Endometrium (tissue), 2 donors: ENCODE data around the gene AP2A2.

Experiments
- FAIRE-seq: peaks from 2 replicates; lab custom pipeline; 2012; peaks lifted over from hg19 to GRCh38; lab: Jason Lieb, UNC
- donor health status: control.
- donor health status: control.

The AP2A2 gene

DNA sequence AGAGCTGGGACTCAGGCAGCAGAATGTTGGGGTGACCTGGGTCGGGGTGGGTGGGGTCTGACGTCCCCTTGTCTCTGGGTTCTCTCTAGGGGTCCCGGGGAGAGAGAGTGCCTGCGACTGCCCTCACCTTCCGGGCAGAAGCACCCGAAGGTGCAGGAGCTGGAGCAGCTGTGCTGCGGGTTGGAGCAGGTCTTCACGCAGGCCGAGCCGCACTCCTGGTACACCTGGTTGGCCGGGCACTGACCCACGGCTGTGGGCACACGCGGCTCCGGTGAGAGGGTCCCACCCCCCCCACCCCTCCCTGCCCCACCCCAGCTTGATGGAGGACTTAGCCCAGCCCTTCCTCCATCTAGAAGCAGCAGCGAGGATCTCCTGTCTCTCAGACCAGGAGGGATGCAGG lies 104.4 kb downstream of the AP2A2 start:
- FAIRE-seq: no peak

DNA sequence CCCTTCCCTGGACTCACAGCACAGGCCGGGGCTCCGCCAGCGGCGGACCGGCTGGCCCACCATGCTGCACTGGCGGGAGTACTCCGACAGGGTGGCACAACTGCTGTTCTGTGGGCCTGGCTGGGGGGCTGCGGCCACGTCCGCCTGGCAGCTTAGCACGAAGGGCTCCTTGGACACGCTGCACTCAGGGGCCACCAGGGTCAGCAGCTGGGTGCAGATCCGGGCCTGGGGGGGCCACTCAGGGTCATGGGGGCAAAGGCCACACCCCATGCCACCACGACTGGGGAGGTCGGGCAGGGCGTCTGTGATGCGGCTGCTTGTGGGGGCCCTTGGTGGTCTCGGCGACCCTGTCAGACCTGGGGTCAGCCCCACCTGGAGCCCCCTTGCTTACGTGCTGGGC lies 104.9 kb downstream of the AP2A2 start:
- no peak for FAIRE-seq

- FAIRE-seq: no peak
These were observed 105.6 kb downstream of the AP2A2 start for GRCh38 chr11:1031121-1031899.

- no peak for FAIRE-seq
These were observed 106.7 kb downstream of the AP2A2 start for GRCh38 chr11:1032310-1032891.

DNA sequence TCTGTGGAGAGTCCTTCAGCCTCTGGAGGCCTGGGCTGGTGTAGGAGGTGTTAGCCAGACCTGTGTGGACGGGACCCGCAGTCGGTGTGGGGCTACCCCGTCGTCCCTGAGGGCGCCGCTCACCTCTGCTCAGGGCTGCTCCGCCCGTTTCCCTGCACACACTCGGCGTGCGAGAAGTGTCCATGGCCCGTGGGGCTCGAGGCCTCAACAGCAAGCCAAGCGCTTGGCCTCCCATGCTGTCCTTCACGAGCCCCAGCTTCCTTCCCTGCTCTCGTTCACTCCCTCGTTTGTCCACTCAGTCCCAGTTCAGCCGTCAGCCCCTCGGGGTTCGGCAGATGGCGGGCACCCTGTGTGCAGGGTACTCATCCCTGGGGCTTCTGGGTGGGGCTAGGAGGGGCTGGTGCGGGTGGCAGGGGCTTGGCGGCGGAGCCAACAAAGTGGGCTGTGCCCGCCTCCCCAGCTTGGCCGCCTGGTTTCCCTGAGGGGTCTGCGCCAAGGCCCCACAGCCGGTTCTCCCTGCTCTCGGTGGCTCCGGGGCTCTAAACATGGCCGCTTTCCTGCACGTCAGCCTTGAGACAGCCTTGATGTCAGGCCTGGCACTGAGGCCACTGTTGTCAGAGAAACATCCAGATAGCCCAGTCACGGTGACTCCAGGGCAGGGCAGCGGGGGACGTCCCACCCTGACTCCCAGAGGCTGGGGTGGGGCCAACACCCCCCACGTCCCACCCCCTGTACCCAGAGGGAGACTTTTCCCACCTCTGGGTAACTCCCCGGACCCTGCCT lies 107.5 kb downstream of the AP2A2 start:
- FAIRE-seq: no peak

DNA sequence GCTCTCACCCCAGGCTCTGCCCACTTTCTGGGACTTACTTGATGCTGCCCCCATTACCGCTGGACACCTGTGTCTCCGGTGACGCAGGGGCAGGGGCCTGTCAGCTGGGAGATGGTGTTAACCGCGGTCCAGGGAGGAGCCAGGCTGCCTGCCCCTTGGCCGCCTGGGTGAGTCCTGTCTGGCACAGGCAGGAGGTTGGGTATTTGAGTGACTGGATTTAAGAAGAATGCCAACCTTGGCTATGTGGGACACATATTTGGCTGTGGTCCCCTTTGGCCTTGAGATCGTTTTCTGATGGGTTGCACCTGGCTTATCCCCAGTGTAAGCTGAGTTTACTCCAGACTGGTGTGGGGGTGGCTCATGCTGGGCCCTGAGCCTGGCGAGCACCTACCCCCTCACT lies 108.3 kb downstream of the AP2A2 start:
- no peak for FAIRE-seq

GRCh38 chr11:1034456-1035295 lies 109.0 kb downstream of the AP2A2 start:
- FAIRE-seq: no peak

GRCh38 chr11:1035577-1036283 lies 110.1 kb downstream of the AP2A2 start:
- no peak for FAIRE-seq

GRCh38 chr11:1036303-1036923 lies 110.7 kb downstream of the AP2A2 start, which contains the start of gene MUC6:
TSS of gene MUC6 (minus strand) at chr11:1036718. CDS start at chr11:1036655, 63 bp downstream.
- FAIRE-seq: no peak

GRCh38 chr11:1036931-1037330 lies 111.3 kb downstream of the AP2A2 start:
- FAIRE-seq: no peak

- FAIRE-seq: no peak
These were observed 111.9 kb downstream of the AP2A2 start for GRCh38 chr11:1037506-1038055.

DNA sequence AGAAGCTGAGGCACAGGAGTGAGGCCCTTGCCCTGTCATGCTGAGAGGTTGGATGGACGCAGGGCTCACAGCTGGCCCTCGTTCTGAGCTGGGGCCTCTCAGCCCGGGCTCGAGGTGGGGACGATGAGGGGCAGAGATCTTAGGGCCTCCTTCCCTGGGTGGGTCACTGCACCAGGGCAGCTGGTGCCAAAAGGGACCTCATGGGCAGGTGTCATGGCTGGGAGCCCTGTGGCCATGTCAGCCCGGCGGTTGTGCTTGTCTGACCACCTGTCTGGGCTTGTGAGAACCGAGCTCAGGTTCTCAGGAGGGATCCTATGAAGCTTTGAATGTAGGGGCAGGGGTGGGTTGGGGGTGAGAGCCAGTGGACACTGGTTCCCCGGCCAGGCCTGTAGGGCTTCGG lies 112.7 kb downstream of the AP2A2 start:
- FAIRE-seq: no peak

GRCh38 chr11:1038921-1039320 lies 113.3 kb downstream of the AP2A2 start:
- no peak for FAIRE-seq

DNA sequence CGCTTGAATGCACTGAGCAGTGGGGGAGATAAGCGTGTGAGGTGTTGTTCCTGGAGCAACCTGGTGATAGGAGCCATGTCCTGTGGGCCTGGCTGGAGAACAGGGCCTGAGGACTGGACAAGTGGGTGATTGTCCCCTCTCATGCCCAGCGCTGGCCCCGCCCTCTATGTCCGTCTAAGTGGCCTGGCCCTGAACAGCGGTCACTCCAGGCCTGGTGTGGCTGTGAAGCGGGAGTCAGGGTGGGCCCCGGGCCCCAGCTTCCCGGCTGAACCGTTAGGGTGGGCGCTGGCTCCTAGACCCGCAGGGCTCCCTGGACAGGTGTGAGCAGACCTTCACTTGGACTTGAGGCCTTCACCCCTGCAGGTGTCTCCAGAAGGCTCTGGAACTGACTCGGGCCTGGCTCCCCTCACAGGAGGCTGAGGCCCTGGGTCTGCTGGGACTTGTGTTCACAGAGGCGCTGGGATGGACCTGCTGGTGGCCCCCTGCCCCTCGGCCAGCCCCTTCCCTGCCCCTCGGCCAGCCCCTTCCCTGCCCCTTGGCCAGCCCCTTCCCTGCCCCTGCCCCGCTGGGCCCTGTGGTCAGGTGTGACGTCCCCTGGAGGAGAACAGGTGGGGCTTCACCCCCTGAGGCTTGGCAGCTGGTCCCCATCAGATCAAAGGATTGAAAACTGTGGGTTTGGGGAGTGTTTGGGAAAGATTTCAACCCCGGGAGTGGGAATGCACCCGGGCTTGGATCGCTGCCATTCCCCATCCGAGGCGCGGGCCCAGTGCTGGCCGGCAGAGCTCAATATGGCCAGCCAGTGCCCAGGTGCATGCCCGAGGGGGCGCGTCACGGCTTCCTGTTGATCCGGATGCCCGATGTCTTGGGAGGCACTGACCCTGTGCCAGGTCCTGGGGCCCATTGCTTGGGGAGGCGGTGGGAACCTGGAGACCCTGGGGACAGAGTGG lies 114.1 kb downstream of the AP2A2 start:
- no peak for FAIRE-seq

DNA sequence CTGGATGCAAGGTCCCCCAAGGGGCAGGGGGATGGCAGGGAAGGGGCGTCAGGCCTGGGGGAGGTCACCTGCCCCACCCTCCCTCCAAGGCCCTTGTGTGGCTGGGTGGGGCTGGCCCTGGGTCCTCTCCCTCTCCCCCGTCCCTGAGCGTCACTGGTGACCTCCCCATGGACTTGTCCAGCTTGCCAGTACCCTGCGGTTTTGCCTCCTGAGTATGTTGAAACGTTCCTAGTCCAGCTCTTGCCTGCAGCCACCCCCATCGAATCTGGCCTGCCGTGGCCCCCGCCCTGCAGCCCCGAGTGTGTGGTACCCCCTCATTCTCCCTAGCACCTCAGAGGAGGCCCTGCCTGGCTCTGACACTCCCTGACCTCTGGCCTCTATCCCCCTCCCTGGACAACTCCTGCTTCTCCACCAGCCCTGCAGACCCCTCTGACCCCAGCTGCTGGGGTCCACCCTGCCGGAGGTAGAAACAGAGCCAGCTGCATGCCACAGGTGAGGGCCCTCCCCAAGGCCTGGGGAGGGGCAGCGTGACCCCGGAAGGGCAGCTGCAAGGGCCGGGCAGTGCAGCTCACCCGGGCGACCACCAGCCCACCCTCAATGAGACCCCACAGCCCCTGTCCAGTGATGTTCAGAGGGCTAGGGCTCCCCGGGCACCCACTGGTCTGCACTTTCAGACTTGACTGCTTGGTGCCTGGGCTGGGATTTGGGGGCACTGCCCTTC lies 114.9 kb downstream of the AP2A2 start:
- no peak for FAIRE-seq

- FAIRE-seq: no peak
These were observed 115.4 kb downstream of the AP2A2 start for GRCh38 chr11:1041149-1041467.

- FAIRE-seq: no peak
These were observed 115.8 kb downstream of the AP2A2 start for GRCh38 chr11:1041471-1041870.

GRCh38 chr11:1041936-1042608 lies 116.4 kb downstream of the AP2A2 start:
- no peak for FAIRE-seq
